ENCODE results near the gene PLCB4. TPM values are rescaled to one million over a fixed set of nuclear protein-coding genes. Genes with fewer than 3 reads are reported as not detected.

The PLCB4 gene
- total RNA-seq, 2 experiments from 2014 or later = 0.06 TPM; not detected in 1

- Histone ChIP-seq H3K27me3 (ENCODE audit: control insufficient read depth in 1 of 2, insufficient read depth in 2 of 2, low read length in 2 of 2) (no peaks in the 10 kb centered on the region), H3K27ac (ENCODE audit: low read depth in 1 of 2, low read length in 2 of 2) (no peak overlapping the region), H3K36me3 (ENCODE audit: insufficient read depth, low read length) (no peaks in the 10 kb centered on the region), H3K4me3 (ENCODE audit: low read length) (no peak overlapping the region), H3K4me1 (ENCODE audit: insufficient read depth, low read length) (no peaks in the 10 kb centered on the region), H3K9me3 (ENCODE audit: control insufficient read depth in 1 of 2, insufficient read depth in 1 of 2, low read length in 2 of 2) (no peaks in the 10 kb centered on the region)
- TF ChIP-seq CTCF (IDR thresholded peaks at IDR 0.05) = no peak
- H3K27ac Mint-ChIP-seq = no peak overlapping the region
- no peaks in the 10 kb centered on the region for H3K36me3 Mint-ChIP-seq (ENCODE audit: low read depth)
- ChIA-PET POLR2A (no interaction called here), CTCF (no interaction called here)
- ATAC-seq (ENCODE audit: poor library complexity) (no peak), DNase-seq (no peak)
- intact Hi-C loops (cut with DNase I, micrococcal nuclease) = no loop called here
- no peak overlapping the region for H3K4me3 Mint-ChIP-seq
- no peaks in the 10 kb centered on the region for H3K4me1 Mint-ChIP-seq (ENCODE audit: low read depth)
- H3K27me3 Mint-ChIP-seq = no peaks in the 10 kb centered on the region
- H3K9me3 Mint-ChIP-seq = no peaks in the 10 kb centered on the region
Observed at GRCh38 chr20:9467995-9468394, 399.1 kb downstream of the PLCB4 start.

- ATAC-seq (ENCODE audit: poor library complexity) = no peak
Observed at GRCh38 chr20:9474835-9475415, 406.0 kb downstream of the PLCB4 start.

GRCh38 chr20:9475456-9475855 lies 406.6 kb downstream of the PLCB4 start:
- no peaks in the 10 kb centered on the region for H3K4me1 ChIP-seq (ENCODE audit: insufficient read depth, low read length)
- H3K4me3 ChIP-seq (ENCODE audit: low read length) = no peak overlapping the region
- DNase-seq = no peak
- Mint-ChIP-seq H3K27ac (no peak overlapping the region), H3K27me3 (no peaks in the 10 kb centered on the region), H3K4me3 (no peak overlapping the region), H3K4me1 (ENCODE audit: low read depth) (no peaks in the 10 kb centered on the region), H3K9me3 (no peaks in the 10 kb centered on the region), H3K36me3 (ENCODE audit: low read depth) (no peaks in the 10 kb centered on the region)
- ATAC-seq (ENCODE audit: poor library complexity) = no peak
- POLR2A ChIA-PET = no interaction called here
- intact Hi-C loops (cut with DNase I, micrococcal nuclease) = no loop called here
- TF ChIP-seq CTCF (IDR thresholded peaks at IDR 0.05) = no peak
- H3K9me3 ChIP-seq (ENCODE audit: control insufficient read depth in 1 of 2, insufficient read depth in 1 of 2, low read length in 2 of 2) = no peaks in the 10 kb centered on the region
- no peaks in the 10 kb centered on the region for H3K27me3 ChIP-seq (ENCODE audit: control insufficient read depth in 1 of 2, insufficient read depth in 2 of 2, low read length in 2 of 2)
- H3K36me3 ChIP-seq (ENCODE audit: insufficient read depth, low read length) = no peaks in the 10 kb centered on the region
- CTCF ChIA-PET = no interaction called here
- no peak overlapping the region for H3K27ac ChIP-seq (ENCODE audit: low read depth in 1 of 2, low read length in 2 of 2)

More at GRCh38 chr20:9474835-9475415, 406.0 kb downstream of the PLCB4 start:
- H3K9me3 Mint-ChIP-seq = no peaks in the 10 kb centered on the region
- H3K4me1 Mint-ChIP-seq (ENCODE audit: low read depth) = no peaks in the 10 kb centered on the region
- Histone ChIP-seq H3K36me3 (ENCODE audit: insufficient read depth, low read length) (no peaks in the 10 kb centered on the region), H3K4me3 (ENCODE audit: low read length) (no peak overlapping the region), H3K9me3 (ENCODE audit: control insufficient read depth in 1 of 2, insufficient read depth in 1 of 2, low read length in 2 of 2) (no peaks in the 10 kb centered on the region), H3K4me1 (ENCODE audit: insufficient read depth, low read length) (no peaks in the 10 kb centered on the region), H3K27me3 (ENCODE audit: control insufficient read depth in 1 of 2, insufficient read depth in 2 of 2, low read length in 2 of 2) (no peaks in the 10 kb centered on the region), H3K27ac (ENCODE audit: low read depth in 1 of 2, low read length in 2 of 2) (no peak overlapping the region)
- H3K27ac Mint-ChIP-seq = no peak overlapping the region
- no peaks in the 10 kb centered on the region for H3K27me3 Mint-ChIP-seq
- intact Hi-C loops (cut with DNase I, micrococcal nuclease) = no loop called here
- ChIA-PET CTCF (no interaction called here), POLR2A (no interaction called here)
- no peaks in the 10 kb centered on the region for H3K36me3 Mint-ChIP-seq (ENCODE audit: low read depth)
- TF ChIP-seq CTCF (IDR thresholded peaks at IDR 0.05) = no peak
- no peak for DNase-seq
- H3K4me3 Mint-ChIP-seq = no peak overlapping the region

Data from CD4-positive, alpha-beta T cell (primary cell).